RKO (cell line): ENCODE results near the gene CYGB.

Experiments
- DNase-seq: peaks from one replicate; pipeline ENCODE4 v3.0.0-alpha.2; 2016; ENCODE audit warnings: low spot score

The CYGB gene

DNA sequence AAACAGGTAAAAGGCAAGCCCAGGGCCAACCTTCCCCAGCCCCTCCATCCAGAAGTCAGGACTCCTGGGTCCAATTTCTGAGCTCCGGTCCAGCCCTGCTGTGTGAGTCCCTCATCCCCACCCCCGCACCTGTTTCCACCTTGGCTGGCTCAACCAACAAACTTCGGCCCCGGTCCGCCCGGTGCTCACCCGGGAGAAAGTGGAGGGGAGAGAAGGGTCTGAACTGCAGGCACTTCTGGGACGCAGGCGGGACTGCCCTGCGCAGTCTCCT lies 36.8 kb downstream of the CYGB start:
- no peak for DNase-seq

- no peak for DNase-seq
Measured at GRCh38 chr17:76500074-76500746, 37.3 kb downstream of the CYGB start.

DNA sequence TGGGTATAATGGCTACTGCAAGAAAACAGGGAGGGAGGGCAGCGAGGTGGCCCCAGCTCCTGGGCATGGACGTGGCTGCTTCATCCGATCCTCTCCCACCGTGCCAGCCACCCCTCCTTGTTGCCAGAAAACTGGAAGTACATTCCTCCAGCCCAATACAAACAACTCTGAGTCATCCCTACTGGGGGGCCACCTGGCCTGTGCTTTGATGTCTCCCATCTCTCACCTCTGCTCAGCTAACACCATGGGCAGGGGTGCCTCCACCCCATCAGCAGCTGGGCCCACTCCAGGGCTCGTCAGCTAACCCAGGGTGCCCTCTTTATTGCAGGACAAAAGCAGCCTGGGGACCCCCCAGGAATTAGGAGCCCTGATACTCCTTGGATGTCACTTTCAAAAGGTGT lies 38.2 kb downstream of the CYGB start:
- DNase-seq = no peak

- DNase-seq = no peak
Measured at GRCh38 chr17:76498876-76499251, 38.6 kb downstream of the CYGB start.

- no peak for DNase-seq
Measured at GRCh38 chr17:76497979-76498875, 39.3 kb downstream of the CYGB start.

- DNase-seq = no peak
Measured at GRCh38 chr17:76497699-76497978, 39.9 kb downstream of the CYGB start.

- no peak for DNase-seq
Measured at GRCh38 chr17:76496464-76496863, 41.0 kb downstream of the CYGB start.

GRCh38 chr17:76495663-76496400 lies 41.7 kb downstream of the CYGB start:
- no peak for DNase-seq

- DNase-seq = no peak
Measured at GRCh38 chr17:76493505-76494167, 43.9 kb downstream of the CYGB start.

DNA sequence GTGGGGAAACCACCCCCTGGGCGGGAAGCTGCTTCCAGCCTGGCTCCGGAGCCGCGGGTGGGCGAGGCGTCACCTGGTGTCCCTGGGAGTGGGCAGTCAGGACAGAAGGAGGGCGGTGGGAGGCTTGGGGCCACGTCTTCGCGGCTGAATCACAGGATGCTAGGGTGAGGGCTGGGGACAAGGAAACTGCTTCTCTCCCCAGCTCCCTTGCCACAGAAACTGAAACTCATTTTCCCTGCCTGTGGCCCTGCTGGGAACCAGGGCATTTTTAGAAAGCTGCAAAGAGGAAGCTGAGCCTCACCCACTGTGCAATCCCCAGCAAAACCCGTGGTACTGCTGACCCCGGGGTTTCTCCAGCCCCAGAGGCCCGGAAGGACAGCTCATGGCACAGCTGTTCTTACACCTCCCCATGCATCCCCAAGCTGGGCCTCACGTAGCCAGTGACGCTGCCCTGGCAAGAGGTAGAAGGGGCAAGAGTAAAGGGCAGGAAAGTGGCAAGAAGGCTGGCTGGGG lies 44.5 kb downstream of the CYGB start:
- DNase-seq = no peak

DNA sequence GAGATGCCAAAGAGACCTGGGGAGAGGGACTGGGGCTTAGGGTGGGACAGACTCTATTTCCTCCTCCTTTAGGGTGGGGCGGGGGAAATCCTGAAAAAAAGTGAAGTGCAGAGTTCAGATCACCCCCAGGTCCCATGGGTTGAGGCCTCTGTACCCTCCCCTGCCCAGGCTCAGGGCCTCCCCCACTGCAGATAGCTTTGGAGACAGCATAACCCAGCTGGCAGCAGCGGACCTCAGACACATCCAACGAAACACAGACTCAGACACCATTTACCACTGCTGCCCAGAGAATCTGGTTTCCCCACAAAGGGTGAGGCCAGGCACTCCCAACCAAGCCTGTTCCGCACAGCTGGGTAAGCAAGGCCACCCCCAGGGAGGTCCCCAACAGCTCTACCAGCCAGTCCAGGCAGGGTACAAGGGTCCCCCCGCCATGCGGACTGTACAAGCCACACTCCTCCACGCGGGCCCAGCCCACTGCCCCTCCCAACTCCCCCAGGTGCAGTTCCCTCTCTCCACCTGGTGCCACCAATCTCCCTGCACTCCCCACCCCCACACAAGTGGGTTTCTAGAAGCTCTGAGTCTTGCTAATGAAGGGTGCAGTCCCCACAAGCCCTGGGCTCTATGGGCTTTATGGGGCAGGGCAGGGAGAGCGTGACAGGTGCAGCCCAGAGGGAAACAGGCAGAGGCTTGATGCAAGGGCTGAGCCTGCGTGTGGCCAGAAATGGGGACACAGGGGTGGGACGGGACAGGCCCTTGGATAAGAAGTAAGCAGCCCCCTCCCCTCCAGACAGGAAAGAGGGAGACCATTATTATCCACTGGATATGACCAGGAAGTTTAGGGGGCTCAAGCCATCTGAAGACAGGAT lies 45.2 kb downstream of the CYGB start:
- no peak for DNase-seq

- DNase-seq = no peak
Measured at GRCh38 chr17:76491271-76492122, 46.0 kb downstream of the CYGB start.

- no peak for DNase-seq
Measured at GRCh38 chr17:76490112-76490710, 47.3 kb downstream of the CYGB start.

DNA sequence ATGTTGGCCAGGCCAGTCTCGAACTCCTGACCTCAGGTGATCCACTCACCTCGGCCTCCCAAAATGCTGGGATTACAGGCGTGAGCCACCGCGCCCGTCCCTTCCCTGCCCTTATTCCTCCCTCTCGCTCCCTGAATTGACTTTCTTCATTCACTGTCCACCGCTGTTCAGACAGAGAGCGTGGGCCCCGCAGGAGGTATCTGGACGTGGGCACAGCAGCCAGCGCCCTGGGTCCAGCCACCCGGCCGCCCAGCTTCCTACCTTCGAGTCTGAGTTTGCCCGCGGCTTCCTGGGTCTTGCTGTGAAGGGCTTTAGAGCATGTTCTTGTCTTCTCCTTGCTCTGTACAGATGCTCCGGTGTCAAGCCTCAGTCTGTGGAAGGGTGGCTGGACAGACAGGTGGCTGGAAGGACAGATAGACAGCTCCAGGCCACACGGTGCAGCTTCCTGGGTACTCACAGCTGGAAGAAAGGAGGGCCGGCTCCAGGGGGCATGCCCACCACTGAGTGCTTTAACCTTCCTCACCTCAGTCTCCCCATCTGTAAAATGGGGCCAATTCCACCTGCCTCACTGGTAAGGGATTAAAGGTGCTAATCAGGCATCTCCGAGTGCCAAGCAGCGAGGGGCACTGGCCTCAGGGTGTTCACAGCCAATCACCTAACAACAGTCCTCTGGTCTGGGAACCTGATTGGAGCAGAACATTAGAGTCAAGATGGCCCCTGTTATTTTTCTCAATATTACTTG lies 49.9 kb downstream of the CYGB start:
- no peak for DNase-seq

DNA sequence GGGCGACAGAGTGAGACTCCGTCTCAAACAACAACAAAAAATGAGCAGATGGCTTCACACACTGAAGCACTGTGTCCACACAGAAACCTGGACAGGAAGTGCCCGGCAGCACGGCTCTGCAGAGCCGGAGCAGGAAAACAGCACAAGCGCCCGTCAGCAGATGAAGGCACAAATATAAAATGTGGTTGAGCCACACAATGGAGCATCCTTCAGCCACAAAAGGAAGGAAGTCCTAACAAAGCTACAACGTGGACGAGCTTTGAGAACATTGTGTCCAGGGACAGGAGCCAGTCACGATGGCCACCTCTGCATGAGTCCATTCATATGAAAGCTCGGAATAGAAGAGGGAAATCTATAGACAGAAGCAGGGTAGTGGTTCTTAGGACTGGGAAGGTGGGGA lies 51.9 kb downstream of the CYGB start:
- no peak for DNase-seq

GRCh38 chr17:76484228-76484725 lies 53.2 kb downstream of the CYGB start:
- no peak for DNase-seq

- DNase-seq = no peak
Measured at GRCh38 chr17:76481071-76481655, 56.3 kb downstream of the CYGB start.

DNA sequence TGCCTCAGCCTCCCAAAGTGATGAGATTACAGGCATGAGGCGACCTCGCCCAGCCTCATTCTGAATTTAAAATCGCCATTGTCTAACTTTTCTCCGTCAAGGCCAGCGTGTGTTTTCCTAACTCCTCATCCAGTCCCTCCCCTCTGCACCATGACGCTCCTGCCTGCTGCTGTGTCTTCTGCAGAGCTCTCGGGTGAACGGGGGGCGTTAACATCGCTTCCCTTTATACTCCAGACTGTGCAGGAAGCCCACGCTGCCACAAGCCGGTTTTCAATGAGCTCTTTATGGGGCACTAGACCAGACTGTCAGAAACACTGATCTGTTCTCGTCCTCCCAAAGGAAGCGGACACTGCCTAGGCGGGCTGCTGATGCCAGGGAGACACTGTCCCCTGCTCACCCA lies 56.9 kb downstream of the CYGB start:
- DNase-seq = no peak

DNA sequence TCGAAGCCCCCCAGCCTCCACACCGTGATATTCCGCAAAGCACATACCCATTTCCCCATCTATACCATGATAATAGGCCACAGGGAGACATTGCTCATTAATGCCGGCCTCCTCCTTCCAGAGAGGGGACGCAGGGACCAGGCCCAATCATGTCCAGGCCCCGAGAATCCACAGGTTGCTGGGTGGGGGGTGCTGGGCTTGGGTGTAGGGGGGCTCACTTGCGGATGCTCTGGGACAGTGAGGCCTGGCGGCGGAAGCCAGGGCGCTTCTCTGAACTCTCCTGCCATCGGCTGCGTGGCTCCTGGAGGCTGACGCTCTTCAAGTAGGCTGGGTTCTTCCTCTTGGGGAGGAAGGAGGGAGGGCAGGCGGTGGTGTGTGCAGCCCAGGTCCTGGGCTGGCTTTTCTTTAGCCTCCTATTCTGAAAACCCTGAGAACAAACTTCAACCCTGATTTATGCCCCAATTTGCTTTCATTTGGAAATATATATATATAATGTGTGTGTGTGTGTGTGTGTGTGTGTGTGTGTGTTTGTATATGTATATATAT lies 57.9 kb downstream of the CYGB start:
- no peak for DNase-seq
